Nephron progenitor cell (in vitro differentiated cells): ENCODE measurements around the gene USP21.
A peak's percentile ranks its signal among the peaks of the same experiment; 100 is the strongest.

Experiments
- DNase-seq: peaks from one replicate; pipeline ENCODE4 v3.0.0; 2021
- H3K27ac Mint-ChIP-seq: 2 replicates; pipeline ENCODE4 v1.8.0; 2021; ENCODE audit warnings: mild to moderate bottlenecking, moderate library complexity, mixed read lengths
- H3K27me3 Mint-ChIP-seq: 2 replicates; pipeline ENCODE4 v1.8.0; 2021; ENCODE audit warnings: mild to moderate bottlenecking, low read depth, mixed read lengths; ENCODE audit not compliant: poor library complexity
- H3K36me3 Mint-ChIP-seq: 2 replicates; pipeline ENCODE4 v1.8.0; 2021; ENCODE audit warnings: low read depth, mixed read lengths
- H3K4me1 Mint-ChIP-seq: 2 replicates; pipeline ENCODE4 v1.8.0; 2021; ENCODE audit warnings: mixed read lengths
- H3K4me3 Mint-ChIP-seq: 2 replicates; pipeline ENCODE4 v1.8.0; 2021; ENCODE audit warnings: mild to moderate bottlenecking, moderate library complexity, mixed read lengths
- H3K9me3 Mint-ChIP-seq: 2 replicates; pipeline ENCODE4 v1.8.0; 2021; ENCODE audit warnings: mild to moderate bottlenecking, moderate library complexity, mixed read lengths
- TF ChIP-seq, protein P1 (sequence below): fragments of 200-600 bp; sonication (generic); IDR thresholded peaks from 2 replicates; pipeline ENCODE4 v1.5.0; 2021; ENCODE audit warnings: antibody characterized with exemption

USP21 gene

DNA sequence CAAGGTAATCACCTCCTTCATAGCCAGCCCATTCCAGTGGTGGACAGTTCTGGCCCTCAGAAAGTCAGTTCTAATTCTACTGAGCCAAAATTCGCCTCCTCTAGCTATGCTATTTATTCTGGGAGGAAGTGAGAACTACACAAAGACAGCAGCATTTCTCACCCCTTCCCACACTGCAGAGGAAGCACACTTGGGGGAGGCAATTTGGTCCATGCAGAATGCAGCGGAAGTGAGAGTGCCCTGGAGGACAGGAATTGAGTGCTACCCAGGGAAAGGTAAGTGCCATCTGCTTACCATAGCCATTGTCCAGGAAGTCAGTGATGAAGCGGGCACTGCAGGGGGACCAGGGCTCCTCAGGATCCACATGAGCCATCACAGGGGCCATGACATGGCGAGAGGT lies 35.9 kb downstream of the USP21 start:
- DNase-seq = no peak
- H3K36me3 Mint-ChIP-seq = peaks cover 4% of the 10 kb centered on the region
- H3K4me3 Mint-ChIP-seq = no peak overlapping the region
- peaks cover 44% of the 10 kb centered on the region for H3K4me1 Mint-ChIP-seq
- peaks cover 6% of the 10 kb centered on the region for H3K27me3 Mint-ChIP-seq
- peak overlapping the region; percentile 25 for H3K27ac Mint-ChIP-seq
- H3K9me3 Mint-ChIP-seq = no peaks in the 10 kb centered on the region
- TF ChIP-seq, protein P1, sequence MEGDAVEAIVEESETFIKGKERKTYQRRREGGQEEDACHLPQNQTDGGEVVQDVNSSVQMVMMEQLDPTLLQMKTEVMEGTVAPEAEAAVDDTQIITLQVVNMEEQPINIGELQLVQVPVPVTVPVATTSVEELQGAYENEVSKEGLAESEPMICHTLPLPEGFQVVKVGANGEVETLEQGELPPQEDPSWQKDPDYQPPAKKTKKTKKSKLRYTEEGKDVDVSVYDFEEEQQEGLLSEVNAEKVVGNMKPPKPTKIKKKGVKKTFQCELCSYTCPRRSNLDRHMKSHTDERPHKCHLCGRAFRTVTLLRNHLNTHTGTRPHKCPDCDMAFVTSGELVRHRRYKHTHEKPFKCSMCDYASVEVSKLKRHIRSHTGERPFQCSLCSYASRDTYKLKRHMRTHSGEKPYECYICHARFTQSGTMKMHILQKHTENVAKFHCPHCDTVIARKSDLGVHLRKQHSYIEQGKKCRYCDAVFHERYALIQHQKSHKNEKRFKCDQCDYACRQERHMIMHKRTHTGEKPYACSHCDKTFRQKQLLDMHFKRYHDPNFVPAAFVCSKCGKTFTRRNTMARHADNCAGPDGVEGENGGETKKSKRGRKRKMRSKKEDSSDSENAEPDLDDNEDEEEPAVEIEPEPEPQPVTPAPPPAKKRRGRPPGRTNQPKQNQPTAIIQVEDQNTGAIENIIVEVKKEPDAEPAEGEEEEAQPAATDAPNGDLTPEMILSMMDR = no peak

DNA sequence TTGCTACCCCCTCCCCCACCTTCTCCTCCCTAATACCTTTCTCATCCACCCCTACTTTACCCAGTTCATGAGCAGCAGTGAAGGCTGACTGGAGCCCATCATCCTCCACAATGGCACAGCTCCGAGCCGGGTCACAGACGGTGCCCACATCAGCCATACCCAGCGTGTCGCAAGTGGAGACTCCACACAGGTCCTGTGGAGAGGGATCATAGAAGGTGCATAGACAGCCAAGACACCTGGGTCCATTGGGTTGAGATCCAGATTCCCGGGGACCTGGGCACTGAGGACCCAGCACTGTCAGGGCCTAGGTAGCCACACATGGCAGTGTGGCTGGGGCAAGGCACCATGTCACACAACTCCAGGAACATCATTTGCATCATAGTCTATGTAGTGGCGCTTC lies 36.8 kb downstream of the USP21 start:
- H3K36me3 Mint-ChIP-seq = peaks cover 4% of the 10 kb centered on the region
- TF ChIP-seq, protein P1 = no peak
- H3K27ac Mint-ChIP-seq = no peak overlapping the region
- H3K4me1 Mint-ChIP-seq = peaks cover 53% of the 10 kb centered on the region
- H3K9me3 Mint-ChIP-seq = no peaks in the 10 kb centered on the region
- no peak overlapping the region for H3K4me3 Mint-ChIP-seq
- H3K27me3 Mint-ChIP-seq = peaks cover 3% of the 10 kb centered on the region
- DNase-seq = no peak

DNA sequence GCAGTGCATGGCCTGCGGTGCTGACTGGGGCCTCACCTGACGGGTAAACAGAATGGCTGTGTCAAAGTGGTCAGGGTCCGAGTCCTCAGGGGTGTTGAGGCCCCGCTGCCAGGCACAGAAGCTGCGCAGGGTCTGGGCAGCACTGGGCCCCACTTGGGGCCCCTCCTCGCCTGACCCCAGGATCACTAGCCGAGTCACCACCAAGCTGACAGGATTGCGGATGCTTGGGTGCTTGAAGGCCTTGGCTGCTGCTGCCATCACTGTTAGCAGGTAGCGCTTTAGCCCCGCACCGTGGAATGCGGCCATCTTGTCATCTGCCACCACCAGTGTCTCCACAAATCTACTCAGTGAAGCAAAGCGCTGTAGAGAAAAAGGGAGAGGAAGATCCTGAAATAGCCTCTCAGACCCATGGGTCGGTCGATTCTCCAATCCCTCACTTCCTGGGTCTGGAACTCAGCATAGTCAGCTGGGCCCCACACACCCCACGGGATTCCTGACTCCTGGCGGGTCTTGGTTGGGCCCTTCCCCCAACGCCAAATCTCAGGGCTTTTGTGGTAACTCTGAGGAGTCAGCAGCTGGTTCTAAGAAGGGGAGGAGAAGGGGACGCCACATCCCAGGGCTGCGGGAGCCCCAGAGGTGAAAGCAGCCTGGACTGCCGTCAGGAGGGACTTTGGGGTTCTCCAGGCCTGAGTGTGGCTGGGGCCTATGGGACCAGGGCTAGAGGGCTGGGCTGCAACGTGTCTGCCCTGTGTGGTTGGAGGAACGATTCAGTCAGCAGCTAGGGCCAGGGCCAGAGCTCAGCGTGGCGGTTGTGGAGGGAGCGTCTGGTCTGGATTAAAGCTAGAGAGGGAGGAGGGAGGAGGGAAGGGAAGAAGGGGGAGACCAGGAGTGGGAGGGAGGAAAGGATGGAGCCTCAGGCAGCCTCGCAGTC lies 37.5 kb downstream of the USP21 start:
- peak; percentile 31 for DNase-seq
- H3K27me3 Mint-ChIP-seq = peaks cover 3% of the 10 kb centered on the region
- no peak overlapping the region for H3K27ac Mint-ChIP-seq
- peaks cover 4% of the 10 kb centered on the region for H3K36me3 Mint-ChIP-seq
- no peaks in the 10 kb centered on the region for H3K9me3 Mint-ChIP-seq
- H3K4me1 Mint-ChIP-seq = peaks cover 60% of the 10 kb centered on the region
- peak overlapping the region; percentile 79 for H3K4me3 Mint-ChIP-seq
- TF ChIP-seq, protein P1 = no peak

DNA sequence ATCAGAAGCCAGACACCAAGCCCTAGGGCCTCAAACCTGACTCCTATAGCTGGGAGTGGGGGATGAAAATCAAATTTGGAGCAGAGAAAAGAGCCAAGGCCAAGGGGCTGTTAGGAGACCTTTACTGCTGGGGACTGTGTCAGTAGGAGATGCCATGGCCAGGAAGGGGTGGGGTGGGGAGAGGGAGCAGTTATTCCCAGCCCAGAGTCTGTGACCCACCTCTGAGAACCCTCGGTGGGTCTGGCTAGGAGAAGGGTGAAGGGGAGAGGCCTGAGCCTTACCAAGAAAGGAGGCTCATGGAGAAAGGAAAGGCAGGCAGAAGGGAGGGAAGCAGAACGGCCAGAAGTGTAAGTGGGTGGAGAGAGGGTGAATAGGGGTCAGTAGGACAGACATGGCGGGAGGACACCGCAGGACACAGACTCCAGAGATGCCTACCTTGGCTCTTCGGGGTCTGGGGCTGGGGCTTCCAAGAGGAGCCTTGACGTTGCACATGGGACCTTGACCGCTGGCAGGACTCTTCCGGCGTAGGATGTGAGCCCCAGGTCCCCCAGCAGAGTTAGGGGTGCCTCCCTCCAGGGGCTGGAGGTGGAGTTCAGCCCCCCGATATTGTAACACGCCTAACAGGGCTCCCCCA lies 38.4 kb downstream of the USP21 start:
- H3K27ac Mint-ChIP-seq = peak overlapping the region; percentile 52
- H3K36me3 Mint-ChIP-seq = peaks cover 2% of the 10 kb centered on the region

DNA sequence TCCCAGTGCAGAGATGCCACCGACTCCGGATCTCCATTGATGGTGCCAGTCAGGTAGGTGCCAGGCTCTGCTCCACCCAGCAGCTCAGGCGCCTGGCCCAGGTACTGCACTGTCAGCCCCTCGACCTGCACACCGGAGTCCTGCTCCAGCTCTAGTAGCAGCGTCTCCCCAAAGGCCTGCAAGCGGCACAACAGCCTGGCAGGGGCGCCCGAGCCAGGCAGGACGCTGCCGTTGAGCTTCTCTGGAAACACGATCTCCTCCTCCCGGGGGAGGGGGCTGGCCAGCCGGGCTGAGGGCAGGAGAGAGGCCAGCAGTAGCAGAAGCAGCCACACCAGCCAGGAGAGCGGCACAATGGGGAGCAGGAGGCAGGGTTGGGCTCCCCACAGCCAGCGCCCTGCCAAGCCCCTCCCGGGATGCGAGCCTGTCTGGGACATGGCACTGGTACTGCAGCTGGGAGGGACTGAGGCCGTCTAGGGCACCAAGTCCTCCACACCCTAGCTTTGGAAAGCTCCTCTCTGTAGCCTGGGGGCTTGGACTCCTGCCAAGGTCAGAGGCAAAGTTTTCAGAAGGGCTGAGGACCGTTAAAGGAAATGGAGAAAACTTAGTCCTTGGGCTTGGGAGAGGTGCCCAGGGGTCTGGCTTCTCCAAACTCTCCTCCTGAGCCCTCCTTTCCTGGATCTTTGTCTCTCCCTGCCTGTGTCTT lies 39.0 kb downstream of the USP21 start:
- Mint-ChIP-seq H3K27ac (peak overlapping the region; percentile 86), H3K4me1 (peaks cover 62% of the 10 kb centered on the region)
- peak; percentile 78 for DNase-seq

More for the DNA sequence above, 38.4 kb downstream of the USP21 start:
- peaks cover 3% of the 10 kb centered on the region for H3K27me3 Mint-ChIP-seq
- peak overlapping the region; percentile 79 for H3K4me3 Mint-ChIP-seq
- DNase-seq = no peak
- peaks cover 65% of the 10 kb centered on the region for H3K4me1 Mint-ChIP-seq
- no peaks in the 10 kb centered on the region for H3K9me3 Mint-ChIP-seq
- TF ChIP-seq, protein P1 = no peak

More for the DNA sequence above, 39.0 kb downstream of the USP21 start:
- no peaks in the 10 kb centered on the region for H3K9me3 Mint-ChIP-seq
- TF ChIP-seq, protein P1 = no peak
- H3K4me3 Mint-ChIP-seq = peak overlapping the region; percentile 79
- peaks cover 3% of the 10 kb centered on the region for H3K27me3 Mint-ChIP-seq
- H3K36me3 Mint-ChIP-seq = no peaks in the 10 kb centered on the region
